ENCODE data around the gene USP12.

The USP12 gene

DNA sequence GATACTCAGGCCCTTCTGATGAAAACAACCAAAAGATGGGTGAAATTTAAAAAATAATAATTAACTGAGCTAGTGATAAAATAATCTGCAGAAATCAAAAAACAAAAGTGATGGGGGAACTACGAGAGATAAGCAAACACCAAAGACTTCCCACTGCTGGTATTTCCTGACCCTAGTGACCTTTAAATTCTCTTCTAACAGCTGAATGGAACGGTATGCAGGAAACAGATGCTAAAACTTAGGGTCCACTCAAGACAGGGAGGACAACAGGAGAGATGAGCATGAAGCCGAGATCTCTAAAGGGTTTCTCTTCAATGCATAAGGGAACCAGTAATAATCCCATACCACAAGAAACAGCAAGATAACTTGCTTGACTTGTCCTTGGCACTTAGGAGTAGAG, 50.8 kb downstream of the USP12 start:
- DNase-seq (ENCODE audit: low spot score): no peak

DNA sequence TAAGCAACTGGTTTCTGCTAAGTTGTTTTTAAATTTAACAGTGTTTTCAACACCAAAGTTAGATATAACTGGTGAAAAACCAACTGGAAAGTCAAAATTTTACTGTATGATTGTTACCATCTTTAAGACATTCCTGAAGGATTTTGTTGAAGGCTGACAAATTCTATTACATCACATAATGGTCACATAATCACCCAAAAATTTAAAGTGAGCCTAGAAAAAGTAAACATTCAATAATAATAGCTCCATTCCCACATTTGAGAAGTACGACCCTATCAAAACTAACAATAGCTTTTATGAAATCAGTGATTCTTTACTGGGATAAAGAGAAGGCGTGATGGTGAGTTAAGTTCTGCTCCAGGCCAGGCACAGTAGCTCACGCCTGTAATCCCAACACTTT, 51.6 kb downstream of the USP12 start:
- no peak for DNase-seq (ENCODE audit: low spot score)

DNA sequence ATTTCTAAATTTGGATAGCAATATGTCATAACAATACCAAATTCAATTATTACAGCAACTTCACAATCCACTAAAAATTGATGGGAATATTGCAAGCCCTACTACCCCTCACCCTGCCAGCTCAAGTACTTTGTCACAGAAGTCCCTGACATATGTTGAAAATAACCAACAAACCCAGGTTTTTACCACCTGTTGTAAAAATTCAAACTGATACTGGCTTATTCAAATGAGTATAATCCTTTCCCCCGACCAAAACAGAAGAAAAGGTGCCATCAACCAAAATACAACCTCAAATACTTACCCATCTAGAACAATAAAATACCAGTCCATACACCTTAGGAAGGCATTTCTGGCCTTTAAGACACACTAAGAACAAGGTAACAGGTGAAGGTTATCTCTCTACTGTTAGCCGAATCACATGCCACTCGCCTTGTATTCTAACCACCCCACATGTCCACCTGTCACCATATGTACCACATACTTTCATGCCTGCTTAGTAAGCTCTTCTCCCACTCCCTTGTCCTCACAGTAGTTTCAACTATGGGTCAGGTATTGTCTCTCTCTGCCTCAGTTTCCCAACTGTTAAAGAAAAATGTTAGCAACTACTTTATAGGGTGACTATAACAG, 53.1 kb downstream of the USP12 start:
- no peak for DNase-seq (ENCODE audit: low spot score)

DNA sequence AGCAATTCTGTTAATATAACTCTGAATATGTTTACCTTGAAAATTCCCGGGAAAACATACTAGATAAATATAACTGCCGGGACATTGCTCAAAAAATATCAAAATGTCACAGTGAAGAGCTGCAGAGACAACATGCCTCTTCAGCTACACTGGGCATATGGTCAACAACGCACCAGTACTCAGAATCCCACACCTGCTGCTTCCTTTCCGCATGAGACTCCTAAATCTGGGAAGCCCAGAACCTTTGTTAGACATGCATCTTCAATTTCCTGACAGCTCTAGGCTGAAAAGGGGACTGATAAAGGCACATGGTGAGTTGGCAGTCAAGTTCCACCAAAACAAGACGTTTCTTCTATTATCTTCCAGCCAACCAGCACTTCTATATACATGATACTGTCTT, 53.7 kb downstream of the USP12 start:
- no peak for DNase-seq (ENCODE audit: low spot score)

DNA sequence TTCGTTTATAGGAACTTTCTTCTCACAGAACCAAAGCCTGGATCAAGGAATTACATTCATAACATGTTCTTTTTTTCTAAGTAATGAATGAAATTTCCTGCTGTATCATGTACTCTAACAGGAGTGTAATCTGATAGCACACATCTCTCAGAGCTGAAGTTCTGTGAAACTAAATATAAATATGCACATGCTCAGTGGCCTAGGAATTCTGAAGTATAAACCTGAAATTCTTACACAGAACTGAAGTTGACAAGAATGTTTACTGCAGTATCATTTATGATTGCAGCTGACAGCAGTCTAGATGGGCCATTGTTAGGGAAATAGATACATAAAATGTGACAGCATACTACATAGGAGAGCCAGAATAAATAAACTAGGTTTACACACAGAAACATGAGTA, 54.5 kb downstream of the USP12 start:
- DNase-seq (ENCODE audit: low spot score): no peak

DNA sequence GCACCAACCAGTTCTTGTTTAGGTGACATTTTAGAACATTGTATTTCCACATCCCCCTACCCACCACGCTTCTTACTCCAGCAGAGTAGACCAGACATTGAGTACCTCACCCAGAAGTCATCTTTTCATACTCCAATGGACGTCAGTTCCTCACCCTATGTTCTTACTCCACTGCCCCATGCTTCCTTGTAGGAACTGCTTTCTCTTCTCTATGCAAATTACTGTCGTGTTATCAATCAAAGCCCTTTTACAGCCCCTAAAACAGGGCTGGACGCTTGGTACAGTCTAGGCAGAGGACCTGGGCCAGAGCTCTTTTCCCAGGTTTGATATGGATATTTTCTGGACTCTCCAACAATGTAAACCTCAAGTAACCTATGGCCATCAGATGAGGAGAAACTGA, 58.2 kb downstream of the USP12 start:
- no peak for DNase-seq (ENCODE audit: low spot score)

DNA sequence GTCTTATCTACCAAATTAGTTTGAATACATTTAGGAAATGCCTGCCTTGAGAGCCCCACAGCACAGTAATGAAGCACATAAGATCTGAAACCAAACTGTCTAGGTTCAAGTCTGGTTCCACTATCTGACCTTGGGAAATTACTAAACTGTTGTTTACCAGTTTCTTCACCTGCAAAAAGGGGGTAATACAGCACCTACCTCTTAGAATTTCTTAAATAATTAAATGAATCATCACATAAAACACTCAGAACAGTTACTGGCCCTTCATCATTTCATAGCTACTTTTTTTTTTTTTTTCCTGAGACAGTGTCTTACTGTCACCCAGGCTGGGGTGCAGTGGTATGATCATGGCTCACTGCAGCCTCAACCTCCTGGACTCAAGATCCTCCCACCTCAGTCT, 59.6 kb downstream of the USP12 start:
- DNase-seq (ENCODE audit: low spot score): no peak

DNA sequence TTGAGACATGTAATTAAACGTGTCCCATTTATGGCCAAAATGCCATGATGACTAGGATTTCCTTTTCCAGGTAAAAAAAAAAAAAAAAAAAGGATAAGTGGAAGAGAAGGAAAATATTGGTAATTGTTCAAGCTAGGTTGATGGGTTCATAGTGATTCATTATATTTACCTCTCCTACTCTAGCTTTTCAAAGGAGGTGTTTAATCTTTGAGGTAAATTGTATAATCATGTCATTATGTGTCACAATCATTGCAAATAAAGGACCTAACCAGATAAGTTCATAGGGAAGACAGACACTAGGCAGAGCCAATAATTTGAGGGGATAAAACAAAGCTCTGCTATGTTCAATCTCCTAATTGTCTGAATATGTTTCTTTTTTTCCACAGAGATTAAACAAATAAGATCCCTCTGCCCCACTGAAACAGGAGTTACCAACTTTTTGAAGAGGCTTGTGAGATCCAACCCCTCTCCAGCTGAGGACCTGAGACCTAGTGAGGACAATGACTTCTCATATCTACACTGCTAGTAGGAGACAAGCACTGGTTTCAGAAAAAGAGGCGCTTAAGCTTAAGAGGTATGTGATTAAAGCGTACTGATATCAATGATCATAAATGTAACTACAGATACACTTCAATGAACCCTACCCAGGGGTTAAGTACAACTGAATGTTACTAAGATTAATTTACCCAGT, 61.4 kb downstream of the USP12 start:
- no peak for DNase-seq (ENCODE audit: low spot score)

DNA sequence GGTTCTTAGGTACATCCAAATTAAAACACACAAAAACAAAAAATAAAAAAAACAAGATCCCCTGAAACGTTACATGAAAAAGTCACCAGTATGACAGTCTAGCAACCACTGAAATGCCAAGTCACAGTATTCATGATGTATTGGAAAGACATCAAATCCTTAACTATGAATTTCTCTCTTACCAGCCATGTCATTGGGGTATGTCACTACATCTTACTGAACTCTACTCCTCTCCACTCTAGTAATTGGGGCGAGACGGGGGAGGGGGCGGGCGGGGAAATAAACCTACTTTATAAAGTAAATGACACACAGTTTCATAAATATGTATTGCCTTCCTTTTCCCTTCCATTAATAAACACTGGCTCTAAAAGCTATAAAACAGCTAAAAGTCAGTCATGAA, 65.5 kb downstream of the USP12 start:
- no peak for DNase-seq (ENCODE audit: low spot score)

DNA sequence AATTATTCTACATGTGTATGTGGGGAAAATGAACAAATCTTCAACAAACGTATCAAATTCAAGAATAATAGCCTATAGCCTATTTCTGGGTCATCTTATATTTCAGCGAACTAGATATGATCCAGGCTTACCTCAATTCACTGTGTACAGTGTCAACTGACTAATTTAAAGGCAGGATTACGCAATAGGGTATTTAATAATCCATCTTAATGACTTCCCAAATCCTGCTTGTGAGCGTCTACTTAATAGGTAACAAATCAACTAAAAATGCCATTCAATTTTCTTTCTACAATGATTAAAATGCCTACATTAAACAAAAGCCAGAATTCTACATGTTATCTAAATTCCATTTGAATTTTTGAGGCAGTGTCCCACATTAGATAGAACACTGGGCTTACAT, 67.0 kb downstream of the USP12 start:
- DNase-seq (ENCODE audit: low spot score): no peak

DNA sequence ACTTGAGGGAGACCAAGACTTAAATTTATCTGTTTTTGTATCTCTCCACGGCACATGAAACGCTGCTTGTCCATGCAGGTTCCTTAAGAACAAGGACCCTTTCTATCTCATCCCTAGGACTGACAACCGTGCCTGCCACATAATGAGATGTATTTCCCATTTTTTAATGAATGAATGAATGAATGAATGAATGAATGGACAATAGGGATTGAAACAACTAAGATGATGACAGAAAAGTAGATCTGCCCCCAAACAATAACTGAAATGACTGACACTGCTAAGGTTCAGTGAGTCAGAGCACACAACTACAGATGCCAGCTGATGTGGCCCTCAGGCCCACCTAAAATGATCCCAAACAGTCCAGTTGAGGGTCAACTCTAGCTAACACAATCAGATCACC, 69.8 kb downstream of the USP12 start:
- no peak for DNase-seq (ENCODE audit: low spot score)

DNA sequence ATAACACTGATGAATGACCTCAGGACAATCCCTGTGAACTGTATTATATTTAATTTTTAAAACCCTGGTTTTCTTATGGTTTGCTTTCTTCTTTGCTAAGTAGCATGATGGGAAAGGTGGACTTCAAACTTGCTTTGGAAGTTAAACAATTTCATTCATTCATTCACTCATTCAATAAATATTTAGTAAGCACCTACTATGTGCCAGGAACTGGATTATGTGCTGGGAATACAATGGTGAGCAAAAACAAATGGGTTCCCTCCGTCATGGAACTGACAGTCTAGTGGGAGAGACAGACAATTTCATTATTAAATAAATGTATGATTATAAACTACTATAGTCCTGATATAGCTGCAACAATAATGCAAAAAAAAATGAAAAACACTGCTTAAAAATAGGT, 70.3 kb downstream of the USP12 start:
- DNase-seq (ENCODE audit: low spot score): no peak

DNA sequence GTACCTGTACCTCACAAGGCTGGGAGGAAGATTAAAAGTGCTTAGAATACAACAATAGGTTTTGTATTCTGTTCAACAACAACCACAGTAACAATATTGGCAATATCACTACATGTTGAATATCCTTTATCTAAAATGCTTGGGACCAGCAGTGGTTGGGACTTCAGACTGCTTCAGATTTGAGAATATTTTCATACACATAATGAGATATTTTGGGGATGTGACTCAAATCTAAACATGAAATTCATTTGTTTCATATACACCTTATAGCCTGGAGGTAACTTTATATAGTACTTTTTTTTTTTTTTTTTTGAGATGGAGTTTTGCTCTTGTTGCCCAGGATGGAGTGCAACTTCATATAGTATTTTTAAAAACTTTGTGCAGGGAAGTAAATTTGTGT, 73.9 kb downstream of the USP12 start:
- DNase-seq (ENCODE audit: low spot score): no peak

DNA sequence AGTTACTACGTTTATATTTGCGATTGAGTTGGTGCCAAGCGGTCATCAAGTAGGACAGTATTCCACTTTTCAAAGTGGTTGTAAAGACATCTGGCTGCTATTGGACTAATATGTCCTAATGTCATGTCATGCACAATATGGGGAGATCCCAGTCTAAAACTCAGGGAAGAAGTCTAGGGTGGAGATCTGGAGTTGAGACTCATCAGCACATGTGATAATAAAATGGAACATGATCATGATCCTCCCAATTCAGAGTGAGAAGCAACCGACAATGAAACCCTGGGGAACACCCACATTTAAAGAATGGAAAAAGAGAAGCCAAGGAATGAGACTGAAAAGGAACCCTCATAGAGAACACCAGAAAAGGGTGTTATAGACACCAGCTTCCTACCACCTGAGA, 80.2 kb downstream of the USP12 start:
- no peak for DNase-seq (ENCODE audit: low spot score)

DNA sequence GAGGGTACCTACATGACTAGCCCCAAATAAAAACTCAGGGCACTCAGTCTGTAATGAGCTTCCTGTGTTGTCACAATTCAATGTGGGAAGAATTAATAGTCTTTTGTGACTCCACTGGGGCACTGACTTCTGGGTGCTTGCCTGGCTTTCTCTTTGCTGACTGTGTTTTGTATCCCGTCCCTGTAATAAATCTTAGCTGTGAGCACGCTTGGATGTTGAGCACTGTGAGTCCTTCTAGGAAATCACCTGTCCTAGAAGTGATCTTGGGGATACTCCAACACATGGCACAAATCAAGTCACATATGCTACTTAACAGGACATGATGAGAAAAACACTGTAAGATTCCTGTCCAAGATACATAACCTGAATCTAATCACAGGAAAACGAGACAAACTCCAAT, 83.0 kb downstream of the USP12 start:
- DNase-seq (ENCODE audit: low spot score): peak; percentile 9

DNA sequence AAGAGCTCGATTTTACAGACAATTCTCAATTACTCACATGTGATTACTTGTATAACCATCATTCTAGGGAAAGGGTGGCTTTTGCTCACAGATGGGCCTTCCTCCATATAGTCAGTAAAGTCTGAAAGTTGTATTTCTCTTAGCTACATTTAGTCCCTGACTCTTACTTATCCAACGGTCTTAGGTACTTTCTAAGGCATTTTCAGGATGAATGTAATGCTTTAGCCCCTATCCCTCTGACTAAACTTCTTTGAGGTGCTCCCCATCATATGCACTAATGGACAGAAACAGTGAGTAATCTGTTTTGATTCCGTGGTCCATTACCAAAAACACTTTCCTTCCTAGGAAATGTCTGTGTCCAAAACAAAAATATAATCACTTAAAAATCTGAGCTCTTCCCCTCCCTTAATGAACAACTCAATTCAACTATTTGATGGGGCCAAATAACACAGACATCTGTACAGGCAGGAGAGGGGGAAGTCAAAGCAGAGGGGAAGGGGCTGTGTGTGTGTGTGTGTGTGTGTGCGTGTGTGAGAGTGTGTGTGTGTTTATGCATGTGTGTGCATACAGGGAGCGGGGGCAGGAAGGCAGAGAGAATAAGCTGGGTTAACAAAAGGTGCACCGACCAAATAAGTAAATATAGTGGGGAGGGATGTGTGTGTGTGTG, 84.9 kb downstream of the USP12 start:
- no peak for DNase-seq (ENCODE audit: low spot score)

DNA sequence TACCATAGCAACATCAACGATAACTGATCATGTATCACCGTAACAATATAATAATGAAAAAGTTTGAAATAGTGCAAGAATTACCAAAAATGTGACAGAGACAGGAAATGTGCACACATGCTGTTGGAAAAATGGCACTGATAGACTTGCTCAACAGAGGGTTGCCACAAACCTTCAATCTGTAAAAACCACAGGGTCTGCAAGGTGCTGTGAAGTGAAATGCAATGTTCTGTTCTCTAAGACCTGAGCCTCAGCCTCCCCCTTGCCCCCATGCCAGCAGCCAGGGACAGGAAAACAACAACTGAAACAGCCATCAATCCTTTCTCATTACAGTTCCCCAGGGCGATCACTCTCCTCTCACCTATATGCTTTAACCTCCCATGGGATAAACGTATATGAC, 88.4 kb downstream of the USP12 start:
- no peak for DNase-seq (ENCODE audit: low spot score)

DNA sequence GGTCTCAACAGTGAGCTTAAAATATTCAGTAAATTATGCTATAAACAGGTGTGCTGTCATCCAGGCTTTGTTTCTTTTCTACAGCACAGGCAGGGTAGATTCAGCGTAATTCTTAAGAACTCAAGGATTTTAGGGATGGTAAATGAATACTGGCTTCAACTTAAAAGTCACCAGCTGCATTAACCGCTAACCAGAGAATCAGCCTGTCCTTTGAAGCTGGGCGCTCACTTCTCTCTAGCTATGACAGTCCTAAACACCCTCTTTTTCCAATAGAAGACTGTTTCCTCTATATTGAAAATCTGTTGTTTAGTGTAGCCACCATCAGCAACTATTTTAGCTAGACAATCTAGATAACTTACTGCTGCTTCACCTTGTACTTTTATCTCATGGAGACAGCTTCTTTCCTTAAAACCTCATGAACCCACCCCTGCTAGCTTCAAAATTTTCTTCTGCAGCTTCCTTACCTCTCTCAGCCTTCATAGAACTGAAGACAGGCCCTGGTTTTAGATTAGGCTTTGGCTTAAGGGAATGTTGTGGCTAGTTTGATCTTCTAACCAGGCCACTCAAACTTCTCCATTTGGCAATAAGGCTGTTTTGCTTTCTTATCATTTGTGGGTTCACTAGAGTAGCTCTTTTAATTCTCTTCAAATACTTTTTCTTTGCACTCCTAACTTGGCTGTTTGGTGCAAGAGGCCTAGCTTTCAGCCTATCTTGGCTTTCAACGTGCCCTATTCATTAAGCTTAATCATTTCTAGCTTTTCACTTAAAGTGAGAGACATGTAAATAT, 89.5 kb downstream of the USP12 start:
- DNase-seq (ENCODE audit: low spot score): no peak

DNA sequence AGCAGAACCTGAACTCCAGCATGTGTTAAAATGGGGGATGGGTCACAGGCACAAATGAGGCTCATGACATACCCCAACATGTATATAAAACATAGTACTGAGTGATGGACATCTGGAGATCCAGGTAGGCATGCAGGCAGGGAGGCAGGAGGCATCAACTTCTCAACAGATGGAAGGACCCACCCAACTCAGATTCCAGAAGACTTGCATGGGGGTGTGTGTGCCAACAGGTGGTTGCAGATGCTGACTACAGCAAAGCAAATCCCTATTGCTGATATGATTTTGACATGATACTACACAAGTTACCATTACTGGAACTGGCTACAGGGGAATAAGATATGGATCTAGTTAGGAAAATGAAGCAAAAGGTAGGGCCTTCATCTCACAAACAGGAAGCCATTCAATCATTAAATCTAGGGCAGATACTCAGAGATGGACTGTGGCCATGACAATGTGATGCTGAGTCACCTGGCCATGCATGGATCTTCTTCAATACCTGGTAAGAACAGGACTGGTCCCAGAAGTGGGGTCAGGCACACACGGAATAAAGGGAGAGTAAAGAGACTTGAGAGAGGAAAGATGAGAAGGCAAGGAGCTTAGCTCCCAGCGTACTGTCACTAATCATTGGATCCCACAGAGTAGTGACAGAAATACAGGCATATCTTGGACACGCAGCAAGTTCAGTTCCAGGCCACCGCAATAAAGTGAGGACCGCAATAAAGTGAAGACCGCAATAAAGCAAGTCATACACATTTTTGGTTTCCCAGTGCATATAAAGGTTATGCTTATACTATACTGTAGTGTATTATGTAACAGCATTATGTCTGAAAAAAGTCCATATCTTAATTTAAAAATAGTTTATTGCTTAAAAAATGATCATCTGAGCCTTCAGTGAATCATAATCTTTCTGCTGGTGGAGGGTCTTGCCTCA, 91.3 kb downstream of the USP12 start:
- no peak for DNase-seq (ENCODE audit: low spot score)

DNA sequence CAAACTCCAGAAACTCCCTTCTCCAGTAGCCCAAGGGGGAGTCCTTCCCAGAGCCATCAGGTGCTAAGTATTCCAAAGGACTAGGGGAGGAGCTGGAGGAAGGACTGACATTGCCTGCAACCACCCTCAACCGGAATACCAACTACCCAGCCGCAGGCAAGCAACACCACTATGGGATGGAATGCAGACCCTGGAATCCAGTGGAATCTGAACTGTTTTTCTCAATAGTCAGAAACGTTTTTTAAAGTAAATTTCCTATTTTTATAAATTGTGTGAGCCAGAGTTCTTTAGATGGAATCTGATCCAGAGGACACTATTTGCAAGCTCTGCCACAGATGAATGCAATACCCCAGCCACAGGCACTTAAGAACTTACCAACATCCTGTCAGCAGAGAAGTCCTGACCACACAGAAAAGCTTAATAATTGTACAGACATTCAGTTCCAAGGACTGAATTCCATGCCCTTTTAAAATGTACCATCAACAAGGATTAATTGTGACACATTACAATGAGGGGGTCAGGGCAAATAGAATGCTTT, 92.1 kb downstream of the USP12 start:
- DNase-seq (ENCODE audit: low spot score): no peak

DNA sequence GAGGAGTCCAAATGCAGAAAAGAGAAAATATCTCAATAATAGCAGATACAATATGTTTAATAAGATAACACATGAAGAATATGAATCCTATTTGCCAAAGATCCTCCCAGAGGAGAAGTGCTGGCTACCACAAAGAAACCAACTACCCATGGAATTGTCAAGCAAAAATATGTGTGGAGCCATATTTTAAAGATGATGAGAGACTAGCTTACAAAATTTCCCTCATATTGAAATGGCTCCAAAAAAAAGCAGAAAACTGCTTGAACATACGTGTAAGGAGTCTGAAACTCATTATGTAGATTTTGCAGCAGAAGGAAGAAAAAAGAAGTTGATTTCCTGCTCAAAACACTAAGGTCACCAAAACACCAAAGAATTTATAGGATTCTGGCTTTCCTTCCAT, 94.2 kb downstream of the USP12 start:
- no peak for DNase-seq (ENCODE audit: low spot score)

DNA sequence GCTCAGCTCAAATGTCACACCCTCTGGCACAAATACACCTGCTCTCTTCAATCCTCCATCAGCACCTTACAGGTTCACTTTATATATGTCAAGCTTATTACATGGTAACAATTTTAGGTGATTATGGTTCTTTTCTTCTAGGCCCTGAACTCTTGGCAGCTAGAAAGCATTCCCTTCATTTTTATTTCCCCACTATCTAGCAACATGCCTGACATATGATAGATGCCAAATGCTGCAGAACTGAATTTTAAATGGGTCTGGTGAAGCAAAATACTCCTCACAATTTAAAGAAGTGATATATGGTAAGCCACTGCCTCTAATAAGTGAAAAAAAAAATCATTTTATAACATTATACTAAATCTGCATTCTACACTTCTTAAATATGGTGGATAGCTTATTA, 95.2 kb downstream of the USP12 start:
- DNase-seq (ENCODE audit: low spot score): no peak
